Keratinocyte (primary cell): ENCODE data around the gene SCRT2. TPM values are rescaled to one million over a fixed set of nuclear protein-coding genes. Genes with fewer than 3 reads are reported as not detected.

Source experiments
- DNase-seq: peaks from one replicate; pipeline ENCODE4 v3.0.0-alpha.2; 2011; ENCODE audit warnings: low read depth, missing footprints, low spot score
- FAIRE-seq: peaks from 2 replicates; lab custom pipeline; 2011; peaks lifted over from hg19 to GRCh38; lab: Jason Lieb, UNC
- H2AFZ ChIP-seq: 2 replicates; pipeline ENCODE4 v1.6.0; 2012; ENCODE audit warnings: low read length, control low read depth, inconsistent platforms; ENCODE audit not compliant: control insufficient read depth
- H3K27ac ChIP-seq: 2 replicates; pipeline ENCODE4 v1.5.1; 2011; ENCODE audit warnings: low read length; ENCODE audit not compliant: control insufficient read depth, insufficient read depth
- H3K27me3 ChIP-seq: 3 replicates; pipeline ENCODE4 v1.6.0; 2011; ENCODE audit warnings: low read length; ENCODE audit not compliant: control insufficient read depth, insufficient read depth; ENCODE audit errors: extremely low read depth
- H3K36me3 ChIP-seq, 2 experiments: 2 replicates in 1 of 2; 3 replicates in 1 of 2; pipeline ENCODE4 v1.5.1; 2011; ENCODE audit warnings: low read length in 2 of 2, mild to moderate bottlenecking in 1 of 2; ENCODE audit not compliant: control insufficient read depth in 2 of 2, insufficient read depth in 2 of 2; ENCODE audit errors: extremely low read depth in 1 of 2
- H3K4me1 ChIP-seq: 3 replicates; pipeline ENCODE4 v1.5.1; 2011; ENCODE audit warnings: low read length; ENCODE audit not compliant: control insufficient read depth, insufficient read depth; ENCODE audit errors: extremely low read depth
- H3K4me2 ChIP-seq: 3 replicates; pipeline ENCODE4 v1.6.0; 2011; ENCODE audit warnings: low read depth, low read length; ENCODE audit not compliant: control insufficient read depth, insufficient read depth; ENCODE audit errors: extremely low read depth
- H3K4me3 ChIP-seq, 3 experiments: fragments of 200-600 bp in 1 of 3; sonication (generic) in 1 of 3; 2 replicates in 2 of 3; 3 replicates in 1 of 3; pipeline ENCODE4 v1.5.1; 2011 to 2016; ENCODE audit warnings: low read length in 3 of 3, mild to moderate bottlenecking in 3 of 3, control low read depth in 2 of 3, inconsistent platforms in 1 of 3, low read depth in 1 of 3, mixed read lengths in 1 of 3, mixed run types in 1 of 3, moderate library complexity in 1 of 3; ENCODE audit not compliant: control insufficient read depth in 2 of 3, insufficient read depth in 2 of 3; ENCODE audit errors: extremely low read depth in 1 of 3
- H3K79me2 ChIP-seq: 2 replicates; pipeline ENCODE4 v1.6.0; 2012; ENCODE audit warnings: low read length; ENCODE audit not compliant: control insufficient read depth, insufficient read depth
- H3K9ac ChIP-seq: 3 replicates; pipeline ENCODE4 v1.6.0; 2011; ENCODE audit warnings: low read length; ENCODE audit not compliant: control insufficient read depth, insufficient read depth; ENCODE audit errors: extremely low read depth
- H3K9me1 ChIP-seq: 3 replicates; pipeline ENCODE4 v1.6.0; 2011; ENCODE audit warnings: low read length; ENCODE audit not compliant: control insufficient read depth, insufficient read depth; ENCODE audit errors: extremely low read depth
- H3K9me3 ChIP-seq: 2 replicates; pipeline ENCODE4 v1.5.1; 2012; ENCODE audit warnings: low read depth, low read length; ENCODE audit not compliant: control insufficient read depth
- H4K20me1 ChIP-seq: 3 replicates; pipeline ENCODE4 v1.6.0; 2011; ENCODE audit warnings: low read length; ENCODE audit not compliant: control insufficient read depth, insufficient read depth; ENCODE audit errors: extremely low read depth
- EZH2 ChIP-seq: IDR thresholded peaks from one replicate; pipeline ENCODE4 v1.6.1; 2012; ENCODE audit warnings: inconsistent platforms, mild to moderate bottlenecking, low read length, moderate library complexity
- dilution Hi-C: fragments of 300-500 bp; cut with MboI; formaldehyde crosslinking; loops from one replicate; pipeline ENCODE4 v1.7.0; 2020; ENCODE audit warnings: low sequenced_read_pairs; ENCODE audit not compliant: extremely low pct_ligation_motif_present
- polyA plus RNA-seq, 5 experiments: library from polyadenylated mRNA; depleted of rRNA in 3 of 5; stranded (reverse) in 3 of 5; stranded (forward) in 1 of 5; unstranded in 1 of 5; fragments of >200 nt; gene quantifications; 1 replicate in 1 of 5; 2 replicates in 3 of 5; 3 replicates in 1 of 5; pipeline versions ENCODE4 v1.2.1 to v1.2.3, GENCODE V29; 2011 to 2012; ENCODE audit warnings: missing spikeins in 2 of 5, low read depth in 1 of 5, low replicate concordance in 1 of 5
- TF ChIP-seq, protein P1 (sequence below), 3 experiments: IDR thresholded peaks in 1 of 3; conservative IDR thresholded peaks in 1 of 3; optimal IDR thresholded peaks in 1 of 3; 2 replicates in 2 of 3; 3 replicates in 1 of 3; pipeline versions ENCODE3 to v1.5.1; 2011; ENCODE audit warnings: low read length in 3 of 3, mild to moderate bottlenecking in 3 of 3, moderate library complexity in 2 of 3, control low read depth in 1 of 3, inconsistent platforms in 1 of 3; ENCODE audit not compliant: insufficient read depth in 2 of 3; ENCODE audit errors: extremely low read depth in 1 of 3

SCRT2 gene
- polyA plus RNA-seq, 1 donor (not counting 4 experiments of a cell fraction or from before 2014, with no cell fraction given) = not detected

DNA sequence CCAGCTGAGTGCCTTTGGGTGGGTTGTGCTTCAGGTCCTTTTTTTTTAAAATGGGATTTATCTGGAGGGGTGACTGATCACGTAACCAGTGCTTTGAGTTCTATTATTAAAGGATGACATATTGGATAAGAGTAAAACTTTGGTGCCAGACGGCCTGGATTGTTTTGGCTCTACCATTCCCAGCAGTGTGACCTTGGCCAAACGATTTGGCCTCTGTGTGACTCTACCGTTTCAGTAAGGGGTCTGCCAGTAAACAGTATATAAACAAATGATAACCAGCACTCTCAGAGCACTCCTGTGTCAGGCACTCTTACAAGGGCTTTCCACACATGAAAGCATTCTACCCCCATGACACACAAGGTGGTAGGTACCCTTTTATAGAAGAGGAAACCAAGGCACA is 8.7 kb downstream of the SCRT2 start:
- H3K9ac ChIP-seq = no peak overlapping the region
- peaks cover 66% of the 10 kb centered on the region for H3K27me3 ChIP-seq
- no peak for DNase-seq
- no peaks in the 10 kb centered on the region for H3K9me3 ChIP-seq
- H3K27ac ChIP-seq = no peak overlapping the region
- no peaks in the 10 kb centered on the region for H3K36me3 ChIP-seq
- peaks cover 6% of the 10 kb centered on the region for H3K4me1 ChIP-seq
- dilution Hi-C loops = no loop called here
- no peaks in the 10 kb centered on the region for H3K9me1 ChIP-seq
- FAIRE-seq = no peak
- peaks cover 2% of the 10 kb centered on the region for H4K20me1 ChIP-seq
- no peak for TF ChIP-seq EZH2
- TF ChIP-seq, protein P1, sequence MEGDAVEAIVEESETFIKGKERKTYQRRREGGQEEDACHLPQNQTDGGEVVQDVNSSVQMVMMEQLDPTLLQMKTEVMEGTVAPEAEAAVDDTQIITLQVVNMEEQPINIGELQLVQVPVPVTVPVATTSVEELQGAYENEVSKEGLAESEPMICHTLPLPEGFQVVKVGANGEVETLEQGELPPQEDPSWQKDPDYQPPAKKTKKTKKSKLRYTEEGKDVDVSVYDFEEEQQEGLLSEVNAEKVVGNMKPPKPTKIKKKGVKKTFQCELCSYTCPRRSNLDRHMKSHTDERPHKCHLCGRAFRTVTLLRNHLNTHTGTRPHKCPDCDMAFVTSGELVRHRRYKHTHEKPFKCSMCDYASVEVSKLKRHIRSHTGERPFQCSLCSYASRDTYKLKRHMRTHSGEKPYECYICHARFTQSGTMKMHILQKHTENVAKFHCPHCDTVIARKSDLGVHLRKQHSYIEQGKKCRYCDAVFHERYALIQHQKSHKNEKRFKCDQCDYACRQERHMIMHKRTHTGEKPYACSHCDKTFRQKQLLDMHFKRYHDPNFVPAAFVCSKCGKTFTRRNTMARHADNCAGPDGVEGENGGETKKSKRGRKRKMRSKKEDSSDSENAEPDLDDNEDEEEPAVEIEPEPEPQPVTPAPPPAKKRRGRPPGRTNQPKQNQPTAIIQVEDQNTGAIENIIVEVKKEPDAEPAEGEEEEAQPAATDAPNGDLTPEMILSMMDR (optimal IDR thresholded peaks at IDR 0.05 in 1 of 3, IDR thresholded peaks at IDR 0.05 in 1 of 3, conservative IDR thresholded peaks at IDR 0.05 in 1 of 3; ENCODE audit: extremely low read depth in 1 of 3, insufficient read depth in 2 of 3, low read length in 3 of 3) = no peak
- no peaks in the 10 kb centered on the region for H3K79me2 ChIP-seq
- no peak overlapping the region for H3K4me2 ChIP-seq
- no peak overlapping the region for H2AFZ ChIP-seq
- H3K4me3 ChIP-seq = no peak overlapping the region

DNA sequence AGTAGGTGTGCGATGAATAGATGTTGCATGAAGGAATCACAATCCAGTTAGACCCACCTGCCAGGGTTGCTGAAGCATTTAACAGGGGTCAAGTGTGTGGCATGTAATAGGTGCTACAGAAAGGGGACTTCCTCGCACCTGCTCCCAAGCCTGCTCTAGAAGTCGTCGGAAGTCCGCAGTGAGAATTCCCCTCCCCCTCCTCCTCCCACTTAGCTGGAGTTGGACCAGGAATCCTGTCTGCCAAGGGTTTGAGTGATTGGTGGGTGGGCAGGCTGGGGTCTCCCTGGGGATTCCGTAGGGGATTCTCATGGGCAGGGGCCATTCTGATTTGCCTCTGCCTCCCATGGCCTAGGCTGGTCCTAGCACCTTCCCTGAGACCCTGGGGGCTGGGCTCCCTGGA is 10.3 kb downstream of the SCRT2 start:
- Histone ChIP-seq H3K27me3 (peaks cover 55% of the 10 kb centered on the region), H3K79me2 (no peaks in the 10 kb centered on the region), H3K4me3 (no peak overlapping the region), H3K36me3 (no peaks in the 10 kb centered on the region), H3K9me1 (no peaks in the 10 kb centered on the region), H3K4me1 (peaks cover 21% of the 10 kb centered on the region), H3K4me2 (no peak overlapping the region), H4K20me1 (peaks cover 2% of the 10 kb centered on the region), H2AFZ (no peak overlapping the region), H3K9me3 (no peaks in the 10 kb centered on the region), H3K9ac (no peak overlapping the region), H3K27ac (no peak overlapping the region)
- TF ChIP-seq, protein P1 (optimal IDR thresholded peaks at IDR 0.05 in 1 of 3, IDR thresholded peaks at IDR 0.05 in 1 of 3, conservative IDR thresholded peaks at IDR 0.05 in 1 of 3; ENCODE audit: extremely low read depth in 1 of 3, insufficient read depth in 2 of 3, low read length in 3 of 3) = no peak
- TF ChIP-seq EZH2 = no peak
- dilution Hi-C loops = no loop called here
- no peak for FAIRE-seq
- no peak for DNase-seq
